ENCODE measurements around the gene AJAP1.

AJAP1 gene

DNA sequence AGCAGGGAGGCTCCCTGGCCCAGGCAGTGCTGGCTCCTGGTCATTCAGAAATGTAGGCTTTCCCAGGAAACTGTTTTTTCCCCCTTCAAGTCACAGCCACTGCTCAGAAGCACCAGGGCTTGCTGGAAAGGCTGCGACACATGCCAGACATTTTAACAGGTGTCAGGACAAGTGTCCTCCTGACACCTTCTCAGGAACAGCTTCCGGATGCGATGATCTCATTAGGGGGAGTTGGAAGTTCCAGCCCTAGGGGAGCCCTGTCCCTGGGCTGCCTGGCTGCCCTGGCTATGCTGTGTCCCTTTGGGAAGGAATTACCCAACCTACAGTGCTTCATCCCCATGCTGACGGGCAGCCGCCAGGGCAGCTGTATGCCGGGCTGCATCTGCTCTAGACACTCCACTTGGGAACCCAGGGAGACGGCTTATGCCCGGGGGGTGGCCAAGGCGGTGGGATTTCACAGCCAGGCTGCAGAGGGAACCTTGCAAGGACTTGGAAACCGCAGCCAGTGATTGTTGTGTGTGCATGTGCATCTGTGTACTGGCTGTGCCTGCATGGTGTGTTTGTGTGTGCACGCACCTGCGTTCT is 41.8 kb downstream of the AJAP1 start:
- DNase-seq (ENCODE audit: extremely low read depth, low read depth) = no peak
- TF ChIP-seq, protein P1, sequence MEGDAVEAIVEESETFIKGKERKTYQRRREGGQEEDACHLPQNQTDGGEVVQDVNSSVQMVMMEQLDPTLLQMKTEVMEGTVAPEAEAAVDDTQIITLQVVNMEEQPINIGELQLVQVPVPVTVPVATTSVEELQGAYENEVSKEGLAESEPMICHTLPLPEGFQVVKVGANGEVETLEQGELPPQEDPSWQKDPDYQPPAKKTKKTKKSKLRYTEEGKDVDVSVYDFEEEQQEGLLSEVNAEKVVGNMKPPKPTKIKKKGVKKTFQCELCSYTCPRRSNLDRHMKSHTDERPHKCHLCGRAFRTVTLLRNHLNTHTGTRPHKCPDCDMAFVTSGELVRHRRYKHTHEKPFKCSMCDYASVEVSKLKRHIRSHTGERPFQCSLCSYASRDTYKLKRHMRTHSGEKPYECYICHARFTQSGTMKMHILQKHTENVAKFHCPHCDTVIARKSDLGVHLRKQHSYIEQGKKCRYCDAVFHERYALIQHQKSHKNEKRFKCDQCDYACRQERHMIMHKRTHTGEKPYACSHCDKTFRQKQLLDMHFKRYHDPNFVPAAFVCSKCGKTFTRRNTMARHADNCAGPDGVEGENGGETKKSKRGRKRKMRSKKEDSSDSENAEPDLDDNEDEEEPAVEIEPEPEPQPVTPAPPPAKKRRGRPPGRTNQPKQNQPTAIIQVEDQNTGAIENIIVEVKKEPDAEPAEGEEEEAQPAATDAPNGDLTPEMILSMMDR (IDR thresholded peaks at IDR 0.05; ENCODE audit: low read depth, low read length) = no peak

DNA sequence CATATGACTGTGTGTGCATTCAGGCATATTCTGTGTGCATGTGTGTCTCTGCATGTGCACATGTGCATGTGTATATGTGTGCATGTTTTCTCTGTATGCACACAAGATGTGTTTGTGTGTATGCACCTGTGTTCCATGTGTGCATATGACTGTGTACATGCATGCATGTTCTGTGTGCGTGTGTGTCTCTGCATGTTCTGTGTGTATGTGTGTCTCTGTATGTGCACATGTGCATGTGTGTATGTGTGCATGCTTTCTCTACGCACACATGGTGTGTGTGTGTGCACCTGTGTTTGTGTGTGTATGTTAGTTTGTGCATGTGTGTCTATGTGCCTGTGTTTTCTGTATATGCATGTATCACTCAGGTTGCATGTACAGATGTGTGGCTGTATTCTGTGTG is 42.3 kb downstream of the AJAP1 start:
- DNase-seq (ENCODE audit: extremely low read depth, low read depth) = no peak
- TF ChIP-seq, protein P1 (IDR thresholded peaks at IDR 0.05; ENCODE audit: low read depth, low read length) = no peak

DNA sequence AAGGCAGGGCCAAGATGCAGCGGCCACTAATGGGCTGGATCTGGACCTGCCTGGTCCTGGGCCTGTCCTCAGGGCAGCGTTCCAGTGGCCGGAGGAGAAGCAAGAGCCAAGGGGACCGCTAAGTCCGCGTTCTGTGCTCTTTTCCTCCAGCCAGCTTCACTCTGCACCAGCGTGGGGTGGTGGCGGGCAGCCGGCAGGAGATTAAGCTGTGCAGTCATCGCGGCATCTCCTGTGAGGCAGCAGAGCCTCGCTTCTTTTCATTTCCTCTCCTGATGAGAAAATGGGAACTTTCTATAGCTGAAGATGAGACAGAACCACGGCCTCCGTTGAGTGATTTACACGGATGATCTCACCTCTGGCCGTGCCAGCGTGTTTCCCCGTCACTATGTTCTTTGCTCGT is 43.4 kb downstream of the AJAP1 start:
- TF ChIP-seq, protein P1 (IDR thresholded peaks at IDR 0.05; ENCODE audit: low read depth, low read length) = no peak
- no peak for DNase-seq (ENCODE audit: extremely low read depth, low read depth)

DNA sequence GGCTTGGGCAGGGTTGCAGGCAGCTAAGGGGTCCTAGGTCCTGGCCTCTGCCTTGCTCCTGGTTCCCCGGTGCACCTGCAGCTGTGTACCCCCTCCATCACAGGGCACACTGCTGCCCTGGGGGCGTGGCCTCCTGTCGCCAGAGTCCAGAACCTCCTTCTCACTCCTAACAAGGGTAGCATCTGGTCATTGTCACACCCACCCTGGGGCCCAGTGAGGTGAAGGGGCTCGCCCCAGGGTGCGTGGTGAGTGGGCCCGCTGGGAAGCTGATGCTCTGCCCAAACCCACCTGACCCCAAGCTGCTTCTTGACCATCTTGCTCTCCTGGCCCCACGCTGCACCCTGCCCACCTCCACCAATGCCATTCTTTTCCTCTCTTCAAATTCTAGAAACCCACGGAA is 44.5 kb downstream of the AJAP1 start:
- TF ChIP-seq, protein P1 (IDR thresholded peaks at IDR 0.05; ENCODE audit: low read depth, low read length) = no peak
- no peak for DNase-seq (ENCODE audit: extremely low read depth, low read depth)

DNA sequence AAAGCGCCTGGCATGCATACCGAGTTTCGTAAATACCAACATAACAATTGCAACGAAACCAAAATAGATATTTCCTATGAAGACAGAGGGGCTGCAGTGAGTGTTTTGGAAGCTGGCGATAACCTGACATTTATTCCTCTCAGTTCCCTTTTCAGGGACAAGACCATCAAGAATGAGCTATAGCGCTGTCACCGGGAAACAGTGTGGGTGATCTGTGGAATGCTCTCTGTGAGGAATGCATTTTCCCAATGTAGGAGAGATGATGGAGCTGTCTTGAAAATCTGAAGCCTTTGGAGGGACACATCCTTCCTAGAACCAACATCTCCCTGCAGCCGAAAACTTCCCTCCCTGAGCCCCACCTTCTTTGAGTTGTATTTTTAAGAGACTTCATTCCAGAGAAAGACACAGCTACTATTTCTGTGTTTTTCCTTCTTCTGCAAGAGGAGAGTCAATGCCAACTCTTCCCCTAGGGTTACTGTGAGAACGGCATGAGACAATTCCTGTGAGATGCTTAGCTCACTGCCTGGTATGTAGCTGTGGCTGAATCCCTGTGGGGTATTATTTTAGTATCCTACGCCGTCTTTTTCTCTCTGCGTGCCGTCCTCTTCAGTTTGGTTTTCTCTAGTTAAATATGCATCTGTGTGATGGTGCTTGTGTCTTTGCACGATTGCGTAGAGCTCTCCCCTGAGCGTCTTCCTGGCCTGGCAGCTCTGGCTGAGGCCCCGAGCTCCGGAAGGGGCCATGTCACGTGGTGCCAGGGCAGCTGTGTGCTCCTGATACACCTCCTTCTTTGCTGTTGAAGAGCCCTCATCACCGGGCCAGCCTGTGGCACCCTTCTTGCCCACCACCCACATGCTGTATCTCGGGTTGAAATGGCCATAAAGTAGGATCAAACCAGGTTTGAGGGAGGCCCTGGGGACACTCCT is 45.2 kb downstream of the AJAP1 start:
- TF ChIP-seq, protein P1 (IDR thresholded peaks at IDR 0.05; ENCODE audit: low read depth, low read length) = no peak

DNA sequence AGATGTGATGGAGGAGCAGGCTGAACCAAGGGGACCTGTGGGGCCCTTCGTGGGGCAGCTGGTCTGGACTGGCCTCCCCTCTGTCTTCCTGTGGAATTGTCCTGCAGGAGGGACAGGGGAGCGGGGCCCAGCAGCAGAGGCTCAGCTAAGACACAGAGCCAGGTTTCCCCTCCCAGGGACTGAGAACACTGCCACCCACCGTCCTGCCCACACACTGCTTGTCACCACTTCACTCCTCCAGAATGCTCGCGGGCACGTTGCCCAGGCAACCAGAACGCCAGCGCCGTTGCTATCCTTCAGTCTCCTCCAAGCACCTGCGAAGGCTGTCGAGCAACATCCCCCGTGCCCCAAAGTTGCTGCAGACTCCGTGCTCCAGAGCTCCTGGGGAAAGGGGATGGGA is 46.4 kb downstream of the AJAP1 start:
- DNase-seq (ENCODE audit: extremely low read depth, low read depth) = no peak
- TF ChIP-seq, protein P1 (IDR thresholded peaks at IDR 0.05; ENCODE audit: low read depth, low read length) = no peak

More for the DNA sequence above, 45.2 kb downstream of the AJAP1 start:
- DNase-seq (ENCODE audit: extremely low read depth, low read depth) = no peak

DNA sequence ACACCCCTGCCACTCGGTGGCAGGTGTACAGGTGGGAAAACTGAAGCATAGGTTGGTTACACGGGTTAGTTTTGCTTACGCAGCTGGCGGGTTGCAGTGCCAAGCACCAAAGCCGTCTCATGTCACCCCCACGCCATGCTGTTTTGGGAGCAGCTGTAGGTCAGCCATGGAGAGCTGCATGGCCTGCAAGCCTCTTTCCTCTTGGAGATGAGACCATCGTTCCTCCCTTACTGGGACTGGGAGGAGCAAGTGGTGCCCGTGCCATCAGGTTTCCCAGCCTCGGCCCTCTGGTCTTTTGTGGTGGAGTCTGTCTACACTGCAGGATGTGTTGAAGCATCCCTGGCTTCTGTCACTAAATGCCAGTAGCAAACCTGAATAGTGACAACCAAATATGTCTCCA is 46.9 kb downstream of the AJAP1 start:
- TF ChIP-seq, protein P1 (IDR thresholded peaks at IDR 0.05; ENCODE audit: low read depth, low read length) = no peak

More for the DNA sequence above, 46.9 kb downstream of the AJAP1 start:
- DNase-seq (ENCODE audit: extremely low read depth, low read depth) = no peak

All from AG09319 (cell line).